HL-60 (cell line): ENCODE data around the gene HSPA2.

ENCODE experiments used
- GABPA ChIP-seq: IDR thresholded peaks from 2 replicates; pipeline ENCODE4 v1.6.1; 2012; ENCODE audit warnings: low read depth
- POLR2AphosphoS5 ChIP-seq: IDR thresholded peaks from 2 replicates; pipeline ENCODE4 v1.6.1; 2012; ENCODE audit warnings: low read depth
- TF ChIP-seq, protein P1 (sequence below): IDR thresholded peaks from one replicate; pipeline ENCODE4 v1.5.1; 2011; ENCODE audit warnings: low read length, control low read depth, inconsistent platforms; ENCODE audit not compliant: insufficient read depth
- TF ChIP-seq, protein P2 (sequence below): IDR thresholded peaks from 2 replicates; pipeline ENCODE4 v1.6.1; 2012; ENCODE audit warnings: low read depth; ENCODE audit not compliant: insufficient replicate concordance

GRCh38 chr14:64531567-64531966 is 9.0 kb upstream of the HSPA2 start:
- TF ChIP-seq, protein P1, sequence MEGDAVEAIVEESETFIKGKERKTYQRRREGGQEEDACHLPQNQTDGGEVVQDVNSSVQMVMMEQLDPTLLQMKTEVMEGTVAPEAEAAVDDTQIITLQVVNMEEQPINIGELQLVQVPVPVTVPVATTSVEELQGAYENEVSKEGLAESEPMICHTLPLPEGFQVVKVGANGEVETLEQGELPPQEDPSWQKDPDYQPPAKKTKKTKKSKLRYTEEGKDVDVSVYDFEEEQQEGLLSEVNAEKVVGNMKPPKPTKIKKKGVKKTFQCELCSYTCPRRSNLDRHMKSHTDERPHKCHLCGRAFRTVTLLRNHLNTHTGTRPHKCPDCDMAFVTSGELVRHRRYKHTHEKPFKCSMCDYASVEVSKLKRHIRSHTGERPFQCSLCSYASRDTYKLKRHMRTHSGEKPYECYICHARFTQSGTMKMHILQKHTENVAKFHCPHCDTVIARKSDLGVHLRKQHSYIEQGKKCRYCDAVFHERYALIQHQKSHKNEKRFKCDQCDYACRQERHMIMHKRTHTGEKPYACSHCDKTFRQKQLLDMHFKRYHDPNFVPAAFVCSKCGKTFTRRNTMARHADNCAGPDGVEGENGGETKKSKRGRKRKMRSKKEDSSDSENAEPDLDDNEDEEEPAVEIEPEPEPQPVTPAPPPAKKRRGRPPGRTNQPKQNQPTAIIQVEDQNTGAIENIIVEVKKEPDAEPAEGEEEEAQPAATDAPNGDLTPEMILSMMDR = no peak
- TF ChIP-seq POLR2AphosphoS5 = no peak
- TF ChIP-seq, protein P2, sequence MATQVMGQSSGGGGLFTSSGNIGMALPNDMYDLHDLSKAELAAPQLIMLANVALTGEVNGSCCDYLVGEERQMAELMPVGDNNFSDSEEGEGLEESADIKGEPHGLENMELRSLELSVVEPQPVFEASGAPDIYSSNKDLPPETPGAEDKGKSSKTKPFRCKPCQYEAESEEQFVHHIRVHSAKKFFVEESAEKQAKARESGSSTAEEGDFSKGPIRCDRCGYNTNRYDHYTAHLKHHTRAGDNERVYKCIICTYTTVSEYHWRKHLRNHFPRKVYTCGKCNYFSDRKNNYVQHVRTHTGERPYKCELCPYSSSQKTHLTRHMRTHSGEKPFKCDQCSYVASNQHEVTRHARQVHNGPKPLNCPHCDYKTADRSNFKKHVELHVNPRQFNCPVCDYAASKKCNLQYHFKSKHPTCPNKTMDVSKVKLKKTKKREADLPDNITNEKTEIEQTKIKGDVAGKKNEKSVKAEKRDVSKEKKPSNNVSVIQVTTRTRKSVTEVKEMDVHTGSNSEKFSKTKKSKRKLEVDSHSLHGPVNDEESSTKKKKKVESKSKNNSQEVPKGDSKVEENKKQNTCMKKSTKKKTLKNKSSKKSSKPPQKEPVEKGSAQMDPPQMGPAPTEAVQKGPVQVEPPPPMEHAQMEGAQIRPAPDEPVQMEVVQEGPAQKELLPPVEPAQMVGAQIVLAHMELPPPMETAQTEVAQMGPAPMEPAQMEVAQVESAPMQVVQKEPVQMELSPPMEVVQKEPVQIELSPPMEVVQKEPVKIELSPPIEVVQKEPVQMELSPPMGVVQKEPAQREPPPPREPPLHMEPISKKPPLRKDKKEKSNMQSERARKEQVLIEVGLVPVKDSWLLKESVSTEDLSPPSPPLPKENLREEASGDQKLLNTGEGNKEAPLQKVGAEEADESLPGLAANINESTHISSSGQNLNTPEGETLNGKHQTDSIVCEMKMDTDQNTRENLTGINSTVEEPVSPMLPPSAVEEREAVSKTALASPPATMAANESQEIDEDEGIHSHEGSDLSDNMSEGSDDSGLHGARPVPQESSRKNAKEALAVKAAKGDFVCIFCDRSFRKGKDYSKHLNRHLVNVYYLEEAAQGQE = no peak
- no peak for TF ChIP-seq GABPA
